Measurements from ENCODE around the gene LTBP4. TPM values are rescaled to one million over a fixed set of nuclear protein-coding genes. Genes with fewer than 3 reads are reported as not detected.

Gene LTBP4
- total and polyA plus RNA-seq, 5 experiments from 2014 or later = 13.4 to 114 (median 27.4) TPM

DNA sequence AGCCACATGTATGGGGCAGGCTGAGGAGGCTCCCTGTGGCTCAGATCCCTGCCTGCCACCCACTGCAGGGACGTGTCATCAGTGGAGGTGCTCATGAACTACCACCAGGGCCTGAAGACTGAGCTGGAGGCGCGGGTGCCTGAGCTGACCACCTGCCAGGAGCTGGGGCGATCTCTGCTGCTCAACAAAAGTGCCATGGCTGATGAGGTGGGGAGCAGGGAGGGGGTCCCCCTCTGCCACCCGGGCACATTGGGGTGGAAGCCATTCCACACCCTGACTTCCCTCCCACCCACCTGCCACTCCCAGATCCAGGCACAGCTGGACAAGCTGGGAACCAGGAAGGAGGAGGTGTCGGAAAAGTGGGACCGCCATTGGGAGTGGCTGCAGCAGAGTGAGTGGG, 35.8 kb upstream of the LTBP4 start:
- H3K4me3 Mint-ChIP-seq = no peak overlapping the region
- peaks cover 8 to 26% (median 20%) of the 10 kb centered on the region in 4 donors for H3K4me1 Mint-ChIP-seq
- H3K36me3 Mint-ChIP-seq = peaks cover 0 to 3% (median 2%) of the 10 kb centered on the region in 3 donors
- H3K9me3 Mint-ChIP-seq = no peaks in the 10 kb centered on the region
- no peak for ATAC-seq
- no peak overlapping the region for H3K27ac Mint-ChIP-seq
- DNase-seq = no peak
- POLR2A ChIA-PET = no interaction called here
- peaks cover 17 to 58% (median 29%) of the 10 kb centered on the region in 5 donors for H3K27me3 Mint-ChIP-seq

DNA sequence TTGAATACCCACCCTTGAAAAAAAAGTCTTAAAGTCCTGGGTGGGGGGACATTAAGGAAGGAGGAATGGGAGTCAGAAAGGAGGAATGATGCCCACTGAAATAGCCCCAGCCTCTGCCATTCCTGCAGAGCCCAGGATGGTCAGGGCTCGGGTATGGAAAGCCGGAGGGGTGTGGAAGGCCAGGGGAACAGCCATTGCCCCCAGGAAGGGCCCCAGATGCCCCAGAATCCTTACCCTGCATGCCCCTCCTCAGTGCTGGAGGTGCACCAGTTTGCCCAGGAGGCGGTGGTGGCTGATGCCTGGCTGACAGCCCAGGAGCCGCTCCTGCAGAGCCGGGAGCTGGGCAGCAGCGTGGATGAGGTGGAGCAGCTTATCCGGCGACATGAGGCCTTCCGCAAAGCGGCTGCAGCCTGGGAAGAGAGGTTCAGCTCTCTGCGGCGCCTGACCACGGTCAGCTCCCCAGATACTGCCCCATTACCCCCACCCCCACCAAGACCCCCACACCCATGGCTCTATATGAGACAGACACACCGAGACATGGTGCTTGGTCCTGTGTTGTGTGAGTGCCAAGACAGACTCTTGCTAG, 35.2 kb upstream of the LTBP4 start:
- POLR2A ChIA-PET = no interaction called here
- H3K4me1 Mint-ChIP-seq = peaks cover 14 to 30% (median 24%) of the 10 kb centered on the region in 4 donors
- H3K27ac Mint-ChIP-seq = no peak overlapping the region
- peak overlapping the region in 1 of 10 donors; percentile 54 for H3K4me3 Mint-ChIP-seq
- peaks cover 0 to 3% (median 2%) of the 10 kb centered on the region in 3 donors for H3K36me3 Mint-ChIP-seq
- ATAC-seq = no peak
- H3K9me3 Mint-ChIP-seq = peaks cover 0 to 3% (median 0%) of the 10 kb centered on the region in 9 donors
- H3K27me3 Mint-ChIP-seq = peaks cover 17 to 54% (median 29%) of the 10 kb centered on the region in 5 donors
- DNase-seq = no peak

DNA sequence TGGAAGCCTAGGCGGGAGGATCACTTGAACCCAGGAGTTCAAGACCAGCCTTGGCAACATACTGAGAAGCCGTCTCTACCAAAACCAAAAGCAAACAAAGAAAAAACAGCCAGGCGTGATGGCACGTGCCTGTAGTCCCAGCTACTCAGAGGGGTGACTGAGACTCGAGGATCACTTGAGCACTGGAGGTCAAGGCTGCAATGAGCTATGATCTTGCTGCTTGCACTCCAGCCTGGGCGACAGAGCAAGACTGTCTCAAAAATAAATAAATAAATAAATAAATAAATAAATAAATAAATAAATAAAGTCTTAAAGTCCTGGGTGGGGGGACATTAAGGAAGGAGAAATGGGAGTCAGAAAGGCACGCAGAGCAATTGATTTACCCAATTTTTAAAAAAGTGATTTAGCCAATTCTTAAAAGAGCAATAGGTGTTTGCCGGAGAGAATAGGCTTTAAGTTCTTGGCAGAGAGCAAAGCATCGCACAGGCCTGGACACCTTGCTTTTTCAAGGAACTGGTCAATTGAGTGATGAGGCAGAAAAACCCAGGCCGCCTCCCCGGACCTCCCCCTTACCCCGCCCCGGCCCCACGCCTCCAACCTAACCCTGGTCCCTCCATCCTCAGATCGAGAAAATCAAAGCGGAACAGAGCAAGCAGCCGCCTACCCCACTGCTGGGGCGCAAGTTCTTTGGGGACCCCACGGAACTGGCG, 34.0 kb upstream of the LTBP4 start:
- peaks cover 14 to 43% (median 28%) of the 10 kb centered on the region in 5 donors for H3K27me3 Mint-ChIP-seq
- no peak for DNase-seq
- H3K9me3 Mint-ChIP-seq = peaks cover 0 to 3% (median 0%) of the 10 kb centered on the region in 9 donors
- H3K27ac Mint-ChIP-seq = no peak overlapping the region
- peaks cover 10 to 27% (median 21%) of the 10 kb centered on the region in 4 donors for H3K4me1 Mint-ChIP-seq
- POLR2A ChIA-PET = interaction anchor here (0.6 kb wide), 1 partner anchor 89 kb away, joined by 8 read pairs; no protein-coding TSS in a partner anchor
- peak overlapping the region in 9 of 10 donors; percentile 7 to 72 (median 48) for H3K4me3 Mint-ChIP-seq
- ATAC-seq = no peak
- peaks cover 0 to 2% (median 0%) of the 10 kb centered on the region in 3 donors for H3K36me3 Mint-ChIP-seq

DNA sequence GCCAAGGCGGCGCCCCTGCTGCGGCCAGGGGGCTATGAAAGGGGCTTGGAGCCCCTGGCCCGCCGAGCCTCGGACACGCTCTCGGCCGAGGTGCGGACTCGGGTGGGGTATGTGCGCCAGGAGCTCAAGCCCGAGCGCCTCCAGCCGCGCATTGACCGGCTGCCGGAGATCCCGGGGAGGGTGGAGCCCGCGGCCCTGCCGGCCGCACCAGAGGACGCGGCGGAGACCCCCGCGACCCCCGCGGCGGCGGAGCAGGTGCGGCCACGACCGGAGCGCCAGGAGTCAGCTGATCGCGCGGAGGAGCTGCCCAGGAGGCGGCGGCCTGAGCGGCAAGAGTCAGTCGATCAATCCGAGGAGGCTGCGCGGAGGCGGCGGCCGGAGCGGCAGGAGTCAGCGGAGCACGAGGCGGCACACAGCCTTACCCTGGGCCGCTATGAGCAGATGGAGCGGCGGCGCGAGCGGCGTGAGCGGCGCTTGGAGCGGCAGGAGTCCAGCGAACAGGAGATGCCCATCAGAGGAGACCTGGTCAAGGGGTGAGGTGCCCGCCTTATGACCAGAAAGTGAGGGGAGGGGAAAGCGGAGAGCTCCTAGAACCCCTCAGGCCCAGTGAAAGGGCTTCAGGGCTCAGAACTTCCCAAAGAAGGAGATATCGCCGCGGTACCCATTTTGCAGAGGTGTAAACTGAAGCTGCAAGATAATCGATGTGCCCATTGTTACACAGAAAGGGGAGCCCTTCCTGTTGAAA, 33.2 kb upstream of the LTBP4 start:
- Mint-ChIP-seq H3K4me1 (peaks cover 10 to 27% (median 21%) of the 10 kb centered on the region in 4 donors), H3K4me3 (peak overlapping the region in 7 of 10 donors; percentile 26 to 72 (median 50)), H3K27ac (no peak overlapping the region), H3K9me3 (peaks cover 0 to 3% (median 0%) of the 10 kb centered on the region in 9 donors), H3K27me3 (peaks cover 12 to 43% (median 28%) of the 10 kb centered on the region in 5 donors), H3K36me3 (peaks cover 0 to 2% (median 0%) of the 10 kb centered on the region in 3 donors)
- ATAC-seq = no peak
- POLR2A ChIA-PET = no interaction called here
- DNase-seq = no peak

DNA sequence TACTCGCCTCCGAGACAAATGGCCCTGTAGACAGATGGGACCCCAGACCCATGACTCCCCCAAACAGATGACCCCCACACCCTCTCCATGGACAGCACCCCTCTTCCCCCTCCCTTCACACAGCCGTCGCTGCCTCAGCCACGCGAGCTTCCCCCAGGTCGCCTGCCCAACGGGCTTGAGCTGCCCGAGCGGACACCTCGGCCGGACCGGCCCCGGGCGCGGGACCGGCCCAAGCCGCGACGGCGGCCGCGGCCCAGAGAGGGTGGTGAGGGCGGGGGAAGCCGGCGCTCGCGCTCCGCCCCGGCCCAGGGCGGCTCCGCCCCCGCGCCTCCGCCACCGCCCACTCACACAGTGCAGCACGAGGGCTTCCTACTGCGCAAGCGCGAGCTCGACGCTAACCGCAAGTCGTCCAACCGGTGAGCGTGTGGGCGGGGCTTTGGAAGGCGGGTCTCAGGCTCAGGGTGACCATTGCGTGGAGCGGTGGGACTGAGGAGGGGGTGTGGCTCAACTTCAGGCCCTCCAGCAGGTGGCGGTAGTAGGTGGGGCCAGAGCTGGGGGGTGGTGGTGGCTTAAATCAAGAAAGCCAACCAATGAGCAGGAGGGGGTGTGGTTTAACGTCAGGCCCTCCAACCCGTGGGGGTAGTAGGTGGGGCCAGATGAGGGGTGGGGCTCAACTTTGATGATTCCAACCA, 30.7 kb upstream of the LTBP4 start:
- peaks cover 0 to 3% (median 0%) of the 10 kb centered on the region in 9 donors for H3K9me3 Mint-ChIP-seq
- POLR2A ChIA-PET = interaction anchor here (0.6 to 1.9 kb wide), 12 partner anchors 9 to 1090 kb away, joined by 3 to 6 read pairs (median 4); partner anchors contain the start of genes BLVRB and LTBP4
- H3K36me3 Mint-ChIP-seq = no peaks in the 10 kb centered on the region
- peaks cover 4 to 24% (median 15%) of the 10 kb centered on the region in 5 donors for H3K27me3 Mint-ChIP-seq
- ATAC-seq (peak; percentile 89 to 90), DNase-seq (peak; percentile 87 to 96 (median 93))
- peaks cover 12 to 30% (median 22%) of the 10 kb centered on the region in 4 donors for H3K4me1 Mint-ChIP-seq
- H3K27ac Mint-ChIP-seq = peak overlapping the region in 9 of 10 donors; percentile 26 to 93 (median 72)
- peak overlapping the region; percentile 61 to 84 (median 80) for H3K4me3 Mint-ChIP-seq

DNA sequence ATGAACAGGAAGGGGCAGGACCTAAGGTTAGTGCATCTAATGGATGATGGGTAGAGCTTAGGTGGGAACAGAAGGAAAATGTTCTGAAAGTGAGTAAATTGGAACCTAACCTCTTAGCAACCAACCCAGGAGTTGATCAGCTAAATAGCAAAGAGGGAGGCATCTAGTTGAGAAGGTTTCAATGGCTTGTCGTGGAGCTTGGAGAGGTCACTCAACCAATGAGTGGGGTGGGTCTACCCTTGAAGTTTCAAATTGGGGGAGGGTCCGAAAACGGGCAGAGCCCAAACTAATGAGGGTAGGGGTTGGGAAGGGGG, 30.2 kb upstream of the LTBP4 start:
- H3K4me1 Mint-ChIP-seq = peaks cover 13 to 31% (median 24%) of the 10 kb centered on the region in 4 donors
- no peak for DNase-seq
- peak overlapping the region; percentile 6 to 93 (median 60) for H3K27ac Mint-ChIP-seq
- H3K27me3 Mint-ChIP-seq = peaks cover 0 to 20% (median 14%) of the 10 kb centered on the region in 5 donors
- peaks cover 0 to 3% (median 0%) of the 10 kb centered on the region in 9 donors for H3K9me3 Mint-ChIP-seq
- peak overlapping the region; percentile 47 to 83 (median 69) for H3K4me3 Mint-ChIP-seq
- H3K36me3 Mint-ChIP-seq = no peaks in the 10 kb centered on the region
- POLR2A ChIA-PET = interaction anchor here (0.6 to 1.9 kb wide), 9 partner anchors 9 to 1090 kb away, joined by 3 to 6 read pairs (median 4); partner anchors contain the start of genes BLVRB and LTBP4
- ATAC-seq = no peak

DNA sequence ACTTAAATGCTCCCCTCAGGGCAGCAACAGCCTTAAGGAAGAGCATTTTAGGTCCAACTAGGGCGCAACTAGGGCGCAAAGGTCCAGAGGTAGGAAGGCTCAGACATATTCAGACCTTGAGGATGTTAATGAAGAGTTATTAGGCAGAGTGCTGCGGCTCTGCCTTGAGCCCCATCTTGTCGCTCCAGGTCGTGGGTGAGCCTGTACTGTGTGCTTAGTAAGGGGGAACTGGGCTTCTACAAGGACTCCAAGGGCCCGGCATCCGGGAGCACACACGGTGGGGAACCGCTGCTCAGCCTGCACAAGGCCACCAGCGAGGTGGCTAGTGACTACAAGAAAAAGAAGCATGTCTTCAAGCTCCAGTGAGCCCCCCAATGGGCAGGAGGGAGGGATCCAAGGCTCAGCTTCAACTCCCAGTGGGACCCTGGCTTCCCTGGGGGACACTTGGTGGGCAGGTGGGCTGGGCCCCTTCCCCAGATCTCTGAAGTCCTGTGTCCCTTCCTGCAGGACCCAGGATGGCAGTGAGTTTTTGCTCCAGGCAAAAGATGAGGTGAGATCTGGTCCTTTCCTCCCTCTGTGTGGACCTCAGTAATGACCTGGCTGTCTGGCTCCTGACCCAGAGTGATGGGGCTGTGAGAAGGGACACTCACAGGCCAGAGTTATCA, 29.2 kb upstream of the LTBP4 start:
- H3K27me3 Mint-ChIP-seq = peaks cover 0 to 10% (median 4%) of the 10 kb centered on the region in 5 donors
- peaks cover 14 to 37% (median 31%) of the 10 kb centered on the region in 4 donors for H3K4me1 Mint-ChIP-seq
- peak overlapping the region in 5 of 10 donors; percentile 8 to 74 (median 44) for H3K27ac Mint-ChIP-seq
- ATAC-seq (no peak), DNase-seq (no peak)
- H3K36me3 Mint-ChIP-seq = no peaks in the 10 kb centered on the region
- POLR2A ChIA-PET = interaction anchor here (1.9 kb wide), 1 partner anchor 39 kb away, joined by 6 read pairs; no protein-coding TSS in a partner anchor
- peak overlapping the region in 2 of 10 donors; percentile 23 to 54 for H3K4me3 Mint-ChIP-seq
- peaks cover 0 to 3% (median 0%) of the 10 kb centered on the region in 9 donors for H3K9me3 Mint-ChIP-seq

DNA sequence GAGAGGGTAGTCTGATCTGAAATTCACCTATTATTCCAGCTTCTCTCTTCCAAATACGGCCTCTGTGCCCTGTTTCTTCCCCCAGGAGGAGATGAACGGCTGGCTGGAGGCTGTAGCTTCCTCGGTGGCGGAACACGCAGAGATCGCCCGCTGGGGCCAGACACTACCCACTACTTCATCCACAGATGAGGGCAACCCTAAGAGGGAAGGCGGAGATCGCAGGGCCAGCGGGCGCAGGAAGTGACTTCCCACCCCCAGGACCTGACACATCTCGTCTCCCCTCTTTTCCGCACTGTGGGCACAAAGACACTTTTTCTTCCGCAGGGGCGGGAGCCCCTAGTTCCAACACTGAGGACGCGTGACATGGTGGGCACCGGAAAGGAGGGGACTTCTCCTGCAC, 25.8 kb upstream of the LTBP4 start:
- peaks cover 16 to 37% (median 33%) of the 10 kb centered on the region in 4 donors for H3K4me1 Mint-ChIP-seq
- ATAC-seq = no peak
- no peak for DNase-seq
- POLR2A ChIA-PET = interaction anchor here (0.6 to 1.7 kb wide), 4 partner anchors 24 to 204 kb away, joined by 3 to 6 read pairs (median 4); no protein-coding TSS in a partner anchor
- H3K27ac Mint-ChIP-seq = peak overlapping the region in 9 of 10 donors; percentile 2 to 86 (median 70)
- peaks cover 0 to 3% (median 0%) of the 10 kb centered on the region in 9 donors for H3K9me3 Mint-ChIP-seq
- no peaks in the 10 kb centered on the region for H3K27me3 Mint-ChIP-seq
- peak overlapping the region; percentile 36 to 77 (median 69) for H3K4me3 Mint-ChIP-seq
- peaks cover 0 to 13% (median 0%) of the 10 kb centered on the region in 3 donors for H3K36me3 Mint-ChIP-seq

DNA sequence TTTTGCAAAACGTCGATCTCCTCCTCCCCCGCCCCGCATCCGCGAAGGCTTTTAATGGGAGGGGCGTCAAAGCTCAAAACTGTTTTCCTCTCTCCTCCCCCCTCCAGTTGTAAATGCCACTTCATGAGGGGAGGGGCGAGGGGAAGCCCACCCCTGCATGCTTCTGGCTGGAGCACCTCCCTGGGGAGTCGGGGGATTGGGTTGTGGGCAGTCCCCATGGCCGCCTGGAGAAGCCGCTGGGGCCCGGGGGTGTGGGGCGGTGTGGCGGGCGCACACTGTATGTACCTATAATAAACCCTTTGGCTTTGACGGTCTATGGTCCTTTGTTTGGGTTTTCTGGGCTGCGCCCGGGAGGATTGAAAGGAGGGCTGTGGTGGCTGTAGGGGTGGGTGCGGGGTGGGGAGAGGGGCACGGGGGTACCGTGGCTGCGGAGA, 25.0 kb upstream of the LTBP4 start:
- H3K4me3 Mint-ChIP-seq = peak overlapping the region; percentile 77 to 94 (median 90)
- POLR2A ChIA-PET = interaction anchor here (0.6 to 1.7 kb wide), 4 partner anchors 23 to 203 kb away, joined by 3 to 6 read pairs (median 4); no protein-coding TSS in a partner anchor
- no peaks in the 10 kb centered on the region for H3K9me3 Mint-ChIP-seq
- peak overlapping the region; percentile 76 to 94 (median 90) for H3K27ac Mint-ChIP-seq
- peaks cover 11 to 30% (median 27%) of the 10 kb centered on the region in 4 donors for H3K4me1 Mint-ChIP-seq
- peak in 2 of 10 donors; percentile 16 to 29 for DNase-seq
- peak; percentile 45 to 52 for ATAC-seq
- H3K36me3 Mint-ChIP-seq = peaks cover 0 to 22% (median 0%) of the 10 kb centered on the region in 3 donors
- no peaks in the 10 kb centered on the region for H3K27me3 Mint-ChIP-seq

DNA sequence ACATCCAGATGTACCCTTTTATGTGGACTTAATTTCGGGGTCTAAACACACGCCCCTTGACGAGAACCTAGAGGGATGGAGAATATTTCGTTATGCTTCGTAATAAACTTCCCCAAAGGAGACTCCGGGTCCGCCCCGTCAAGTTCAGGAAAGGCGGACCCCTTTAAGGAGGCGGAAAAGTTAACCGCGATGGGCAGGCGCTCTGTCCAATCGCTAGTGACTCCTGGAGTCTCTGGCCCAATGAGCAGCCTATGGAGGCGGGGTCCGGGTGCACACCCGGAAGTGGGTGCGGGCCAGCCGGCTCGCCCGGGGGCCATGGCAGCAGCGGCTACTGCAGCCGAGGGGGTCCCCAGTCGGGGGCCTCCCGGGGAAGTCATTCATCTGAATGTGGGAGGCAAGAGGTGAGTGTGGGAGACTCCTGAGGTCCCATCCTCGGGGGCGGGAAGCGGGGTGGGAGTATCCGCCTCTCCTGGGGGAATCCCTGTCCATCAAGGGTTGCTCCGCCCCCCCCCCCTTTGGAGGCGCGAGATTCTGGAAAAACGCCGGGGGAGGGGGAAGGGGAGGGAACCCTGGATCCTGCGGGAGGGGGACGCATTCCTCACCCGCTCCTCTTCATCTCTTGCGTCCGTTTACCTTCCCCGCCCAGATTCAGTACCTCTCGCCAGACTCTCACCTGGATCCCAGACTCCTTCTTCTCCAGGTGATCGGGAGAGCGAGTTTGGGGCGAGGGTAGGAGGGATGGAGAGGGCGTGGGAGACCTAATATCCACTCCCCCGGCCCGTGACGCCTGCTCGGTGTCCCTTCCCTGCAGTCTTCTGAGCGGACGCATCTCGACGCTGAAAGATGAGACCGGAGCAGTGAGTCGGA, 24.4 kb upstream of the LTBP4 start, which contains the start of gene SHKBP1:
TSS of gene SHKBP1 (plus strand) at position 289 of the 867 bp plus-strand sequence. CDS start at position 316, 27 bp downstream.
- peak; percentile 99 to 100 for ATAC-seq
- DNase-seq = peak; percentile 87 to 97 (median 93)
- Mint-ChIP-seq H3K4me1 (peaks cover 11 to 28% (median 27%) of the 10 kb centered on the region in 4 donors), H3K27ac (peak within 1 kb of the TSS; percentile 80 to 94 (median 90)), H3K9me3 (no peaks in the 10 kb centered on the region), H3K27me3 (no peaks in the 10 kb centered on the region), H3K36me3 (peaks cover 0 to 28% (median 0%) of the 10 kb centered on the region in 3 donors), H3K4me3 (peak within 1 kb of the TSS; percentile 77 to 94 (median 90))
- POLR2A ChIA-PET = interaction anchor here (0.7 to 1.7 kb wide), 3 partner anchors 33 to 781 kb away, joined by 3 to 6 read pairs (median 4); no protein-coding TSS in a partner anchor
